ENCODE data around the gene RAET1E.
"Not testable (repeated sequence)": the region's sequence is repeated elsewhere in the genome, so short reads cannot be mapped to it uniquely, and the experiment has no call there.

The RAET1E gene

DNA sequence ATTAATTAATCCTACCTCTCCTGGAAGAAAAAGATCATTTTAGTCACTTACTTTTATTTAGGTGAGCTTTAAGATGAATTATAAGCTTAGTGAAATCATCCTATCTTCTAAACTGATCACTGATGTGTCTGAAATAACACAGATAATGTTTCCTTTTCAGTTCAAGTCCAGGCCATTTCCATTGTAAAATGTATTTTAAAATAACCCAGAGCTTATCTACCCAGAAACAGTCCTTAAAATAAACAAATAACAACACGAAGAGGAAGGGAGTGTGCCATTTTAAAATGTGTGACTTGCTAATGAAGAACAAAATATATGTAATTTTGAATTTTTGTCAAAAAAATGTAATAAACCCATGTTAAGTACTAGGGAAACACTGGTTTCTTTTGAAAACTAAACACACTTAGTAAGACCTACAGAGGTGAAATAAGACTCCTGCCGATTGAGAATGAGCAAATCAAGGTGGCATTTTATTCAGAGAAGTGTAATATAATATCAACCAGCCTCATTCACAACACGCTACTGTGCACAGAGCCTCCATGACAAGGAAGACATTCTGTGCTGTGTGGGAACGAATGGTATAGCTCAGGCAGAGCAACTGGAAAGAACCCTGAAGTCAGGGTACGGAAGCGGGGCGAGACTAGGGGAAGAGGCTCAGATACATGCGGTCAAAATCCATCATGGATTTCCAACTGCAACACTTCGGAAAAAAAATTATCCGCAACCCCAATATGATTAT lies 41.5 kb downstream of the RAET1E start:
- in situ Hi-C loops (cut with HindIII; ENCODE audit: low pct_unique_long_range_greater_than_20kb, low sequenced_read_pairs) = no loop called here
- no peak for TF ChIP-seq JUND (IDR thresholded peaks at IDR 0.05; ENCODE audit: low read depth)
- DNase-seq (ENCODE audit: low read depth in 1 of 2, low spot score in 1 of 2) = no peak

DNA sequence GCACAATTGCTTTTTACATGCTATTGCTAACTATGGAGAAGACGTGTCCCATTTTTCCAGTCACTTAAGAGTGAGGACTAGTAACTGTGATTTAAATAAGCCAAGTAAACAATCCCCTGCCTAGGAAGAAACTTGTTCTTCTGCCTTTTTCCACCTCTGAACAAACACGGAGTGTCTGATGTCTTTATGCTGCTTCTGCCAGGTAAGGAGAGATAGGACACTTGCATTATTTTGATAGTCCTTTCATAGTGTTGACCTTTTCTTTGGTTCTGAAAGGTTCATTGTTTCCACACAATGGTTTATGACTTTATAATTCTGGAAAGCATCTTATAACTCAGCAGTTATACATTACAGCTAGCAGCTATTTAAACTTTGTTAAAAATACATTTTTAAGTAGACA lies 42.2 kb downstream of the RAET1E start:
- DNase-seq (ENCODE audit: low read depth in 1 of 2, low spot score in 1 of 2) = peak in 1 of 2 experiments; percentile 57
- in situ Hi-C loops (cut with HindIII; ENCODE audit: low pct_unique_long_range_greater_than_20kb, low sequenced_read_pairs) = no loop called here
- no peak for TF ChIP-seq JUND (IDR thresholded peaks at IDR 0.05; ENCODE audit: low read depth)

DNA sequence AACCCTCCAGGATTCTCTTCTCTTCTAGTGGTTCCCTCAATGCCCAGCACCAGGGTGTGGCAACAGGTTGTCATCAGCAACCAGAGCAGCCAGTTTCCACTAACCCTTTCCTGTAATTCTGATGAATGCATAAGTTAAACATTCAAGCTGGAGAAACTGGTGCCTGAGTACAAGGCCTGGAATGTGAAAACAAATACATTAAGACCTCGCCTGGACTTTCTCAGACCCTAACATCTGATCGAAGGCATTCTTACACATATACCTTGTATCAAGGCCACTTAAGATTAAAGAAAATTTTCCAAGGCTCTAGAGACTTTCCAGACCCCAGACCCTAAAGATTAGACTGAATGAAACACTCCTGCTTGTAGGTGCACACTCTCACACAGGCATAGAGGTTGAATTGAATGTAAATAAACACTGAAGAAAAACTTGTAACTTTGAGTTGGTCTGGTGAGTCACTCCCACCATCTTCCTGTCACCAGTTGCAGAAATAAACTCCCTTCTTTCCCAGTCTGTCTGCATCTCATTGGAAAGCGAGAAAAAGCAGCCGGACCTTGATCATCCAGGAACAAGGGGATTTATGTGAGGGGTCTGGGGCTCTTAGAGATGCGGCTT lies 42.8 kb downstream of the RAET1E start:
- TF ChIP-seq JUND (IDR thresholded peaks at IDR 0.05; ENCODE audit: low read depth) = no peak
- DNase-seq (ENCODE audit: low read depth in 1 of 2, low spot score in 1 of 2) = peak; percentile 18 to 90
- in situ Hi-C loops (cut with HindIII; ENCODE audit: low pct_unique_long_range_greater_than_20kb, low sequenced_read_pairs) = no loop called here

DNA sequence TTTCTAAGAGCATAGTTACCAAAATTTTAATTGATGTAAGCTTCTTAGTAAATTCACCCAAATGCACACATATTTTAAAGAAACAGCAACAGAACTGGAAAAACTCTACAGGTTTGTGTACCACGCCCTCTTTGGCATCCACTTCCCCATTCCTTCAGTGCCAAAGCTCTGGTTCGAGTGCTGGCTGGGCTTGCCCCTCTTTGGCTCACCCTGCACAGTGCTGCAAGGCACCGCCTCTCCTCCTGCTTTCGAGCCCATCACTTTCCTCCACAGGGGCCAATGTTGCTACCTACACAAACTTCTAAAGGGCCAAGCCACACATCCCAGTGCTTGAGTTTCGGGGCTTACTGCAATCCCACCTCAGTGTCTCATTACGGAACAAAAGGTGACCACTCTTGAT lies 43.4 kb downstream of the RAET1E start:
- in situ Hi-C loops (cut with HindIII; ENCODE audit: low pct_unique_long_range_greater_than_20kb, low sequenced_read_pairs) = no loop called here
- peak; percentile 28 to 70 for DNase-seq (ENCODE audit: low read depth in 1 of 2, low spot score in 1 of 2)
- no peak for TF ChIP-seq JUND (IDR thresholded peaks at IDR 0.05; ENCODE audit: low read depth)

DNA sequence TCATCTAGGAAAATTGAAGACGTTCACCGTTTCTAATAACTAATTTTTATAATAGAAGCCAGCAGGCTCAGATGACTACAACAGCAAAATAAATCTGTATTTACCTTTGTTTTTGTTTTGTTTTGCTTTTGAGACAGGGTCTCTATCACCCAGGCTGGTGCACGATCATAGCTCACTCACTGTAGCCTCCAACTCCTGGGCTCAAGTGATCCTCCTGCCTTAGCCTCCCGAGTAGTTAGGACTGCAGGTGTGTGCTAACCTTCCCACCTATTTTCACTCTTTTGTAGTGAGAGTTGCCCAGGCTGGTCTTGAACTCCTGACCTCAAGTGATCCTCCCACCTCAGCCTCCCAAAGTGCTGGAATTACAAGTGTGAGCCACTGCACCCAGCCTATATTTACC lies 43.9 kb downstream of the RAET1E start:
- DNase-seq (ENCODE audit: low read depth in 1 of 2, low spot score in 1 of 2); in situ Hi-C loops (cut with HindIII; ENCODE audit: low pct_unique_long_range_greater_than_20kb, low sequenced_read_pairs): not testable (repeated sequence)

DNA sequence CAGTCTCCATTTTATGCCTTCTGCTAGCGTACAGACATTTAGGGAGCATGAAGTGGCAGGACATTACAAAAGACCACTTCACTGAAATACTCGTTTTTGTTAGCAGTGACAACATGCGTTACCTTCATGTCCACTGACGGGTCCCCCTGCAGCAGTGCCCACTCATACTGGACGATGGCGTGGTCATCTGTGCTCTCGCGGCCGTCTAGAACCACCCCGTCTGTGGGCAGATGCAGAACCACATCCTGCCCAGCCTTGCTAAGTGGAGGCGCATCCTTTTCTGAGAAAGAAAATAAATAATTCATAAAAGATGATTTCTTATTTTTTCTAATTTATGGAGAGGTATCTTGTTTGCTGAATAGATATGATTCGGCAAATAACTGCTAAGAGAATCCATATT lies 45.0 kb downstream of the RAET1E start:
- DNase-seq (ENCODE audit: low read depth in 1 of 2, low spot score in 1 of 2) = no peak
- no peak for TF ChIP-seq JUND (IDR thresholded peaks at IDR 0.05; ENCODE audit: low read depth)
- in situ Hi-C loops (cut with HindIII; ENCODE audit: low pct_unique_long_range_greater_than_20kb, low sequenced_read_pairs) = no loop called here

DNA sequence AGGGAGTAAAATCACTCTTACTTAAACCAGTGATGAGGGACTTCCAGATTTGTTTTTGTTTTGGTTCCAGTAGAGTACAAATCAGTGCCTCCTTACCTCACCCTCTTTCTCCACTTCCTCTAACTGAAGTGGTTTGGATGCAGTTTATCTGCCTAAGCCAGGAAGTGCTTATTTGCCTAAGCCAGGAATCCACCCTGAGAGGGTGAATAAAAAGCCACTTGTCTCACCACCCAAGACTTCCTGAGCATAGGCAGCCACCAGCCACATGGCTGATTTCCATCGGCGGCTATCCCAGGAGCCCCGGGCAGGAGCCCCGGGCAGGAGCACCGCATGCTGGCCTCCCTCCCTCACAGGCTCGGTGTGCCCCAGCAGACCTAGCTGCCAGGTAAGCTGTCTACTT lies 45.7 kb downstream of the RAET1E start:
- in situ Hi-C loops (cut with HindIII; ENCODE audit: low pct_unique_long_range_greater_than_20kb, low sequenced_read_pairs) = no loop called here
- TF ChIP-seq JUND (IDR thresholded peaks at IDR 0.05; ENCODE audit: low read depth) = no peak
- DNase-seq (ENCODE audit: low read depth in 1 of 2, low spot score in 1 of 2) = peak in 1 of 2 experiments; percentile 53

DNA sequence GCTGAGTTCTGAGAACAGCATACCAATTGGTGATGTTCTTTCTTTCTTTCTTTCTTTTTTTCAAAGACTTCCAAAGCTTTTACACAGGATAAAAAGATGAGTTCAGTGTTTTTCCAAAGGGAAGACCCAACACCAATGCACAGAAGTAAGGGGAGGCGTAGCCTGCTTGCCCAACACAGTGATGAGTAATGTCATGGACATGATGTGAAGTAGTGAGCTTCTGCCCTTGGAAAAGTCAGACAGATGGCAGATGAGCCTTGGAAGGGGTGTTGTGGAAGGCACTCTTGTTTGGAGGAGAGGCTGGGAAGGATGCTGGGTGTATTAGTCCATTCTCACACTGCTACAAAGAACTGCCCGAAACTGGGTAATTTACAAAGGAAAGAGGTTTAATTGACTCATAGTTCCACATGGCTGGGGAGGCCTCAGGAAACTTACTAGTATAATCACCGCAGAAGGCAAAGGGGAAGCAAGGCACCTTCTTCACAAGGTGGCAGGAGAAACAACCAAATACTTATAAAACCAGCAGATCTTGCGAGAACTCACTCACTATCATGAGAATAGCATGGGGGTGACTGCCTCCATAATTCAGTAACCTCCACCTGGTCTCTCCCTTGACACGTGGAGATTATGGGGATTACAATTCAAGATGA lies 46.3 kb downstream of the RAET1E start:
- in situ Hi-C loops (cut with HindIII; ENCODE audit: low pct_unique_long_range_greater_than_20kb, low sequenced_read_pairs) = no loop called here

DNA sequence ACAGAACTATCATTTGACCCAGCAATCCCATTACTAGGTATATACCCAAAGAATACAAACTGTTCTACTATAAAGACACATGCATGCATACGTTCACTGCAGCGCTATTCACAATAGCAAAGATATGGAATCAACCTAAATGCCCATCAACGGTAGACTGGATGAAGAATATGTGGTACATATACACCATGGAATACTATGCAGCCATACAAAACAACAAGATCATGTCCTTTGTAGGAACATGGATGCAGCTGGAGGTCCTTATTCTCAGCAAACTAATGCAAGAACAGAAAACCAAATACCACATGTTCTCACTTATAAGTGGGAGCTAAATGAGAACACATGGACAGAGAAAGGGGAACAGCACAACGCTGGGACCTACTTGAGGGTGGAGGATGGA lies 49.6 kb downstream of the RAET1E start:
- DNase-seq (ENCODE audit: low read depth in 1 of 2, low spot score in 1 of 2); in situ Hi-C loops (cut with HindIII; ENCODE audit: low pct_unique_long_range_greater_than_20kb, low sequenced_read_pairs): not testable (repeated sequence)

More for the DNA sequence above, 46.3 kb downstream of the RAET1E start:
- no peak for TF ChIP-seq JUND (IDR thresholded peaks at IDR 0.05; ENCODE audit: low read depth)
- DNase-seq (ENCODE audit: low read depth in 1 of 2, low spot score in 1 of 2) = no peak

Data from T47D (cell line).